HG02642 (cell line): ENCODE results near the gene FRMD6.
"Not testable (repeated sequence)": the region's sequence is repeated elsewhere in the genome, so short reads cannot be mapped to it uniquely, and the experiment has no call there.

Experiments used
- ATAC-seq: cut with Tn5 transposase; IDR thresholded peaks from one replicate; pipeline ENCODE4 v1.9.1; 2021; ENCODE audit warnings: mild to moderate bottlenecking; ENCODE audit not compliant: unreplicated experiment, poor library complexity

FRMD6 gene

GRCh38 chr14:51715742-51716141, 64.0 kb downstream of the FRMD6 start:
- ATAC-seq, result no peak

- no peak for ATAC-seq
Measured at GRCh38 chr14:51716610-51717009, 64.9 kb downstream of the FRMD6 start.

- ATAC-seq, result no peak
Measured at GRCh38 chr14:51717766-51718165, 66.1 kb downstream of the FRMD6 start.

DNA sequence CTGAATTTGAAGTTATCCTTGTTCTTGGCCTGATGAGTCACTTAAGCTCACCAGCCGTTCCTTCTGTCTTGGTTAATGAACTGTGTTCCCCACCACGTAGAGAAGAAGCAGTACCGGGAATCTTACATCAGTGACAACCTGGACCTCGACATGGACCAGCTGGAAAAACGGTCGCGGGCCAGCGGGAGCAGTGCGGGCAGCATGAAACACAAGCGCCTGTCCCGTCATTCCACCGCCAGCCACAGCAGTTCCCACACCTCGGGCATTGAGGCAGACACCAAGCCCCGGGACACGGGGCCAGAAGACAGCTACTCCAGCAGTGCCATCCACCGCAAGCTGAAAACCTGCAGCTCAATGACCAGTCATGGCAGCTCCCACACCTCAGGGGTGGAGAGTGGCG, 68.2 kb downstream of the FRMD6 start:
- no peak for ATAC-seq

DNA sequence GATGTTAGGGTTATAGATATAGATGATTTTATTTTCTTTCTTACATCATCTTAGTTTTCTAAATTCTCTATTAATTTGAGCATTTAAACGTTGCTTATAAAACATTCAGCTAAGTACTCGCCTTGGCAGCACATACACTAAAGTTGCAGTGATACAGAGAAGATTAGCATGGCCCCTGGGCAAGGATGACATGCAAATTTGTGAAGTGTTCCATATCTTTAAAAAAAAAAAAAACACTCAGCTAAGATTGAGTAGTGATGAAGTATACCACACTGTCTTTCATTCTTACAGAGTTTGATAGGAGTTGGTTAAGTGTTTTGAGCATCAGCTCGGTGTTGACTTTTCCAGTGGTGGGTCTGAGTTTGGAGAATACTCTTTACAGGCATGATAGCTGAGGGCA, 72.3 kb downstream of the FRMD6 start:
- no peak for ATAC-seq

GRCh38 chr14:51724650-51725049, 72.9 kb downstream of the FRMD6 start:
- ATAC-seq, result no peak

DNA sequence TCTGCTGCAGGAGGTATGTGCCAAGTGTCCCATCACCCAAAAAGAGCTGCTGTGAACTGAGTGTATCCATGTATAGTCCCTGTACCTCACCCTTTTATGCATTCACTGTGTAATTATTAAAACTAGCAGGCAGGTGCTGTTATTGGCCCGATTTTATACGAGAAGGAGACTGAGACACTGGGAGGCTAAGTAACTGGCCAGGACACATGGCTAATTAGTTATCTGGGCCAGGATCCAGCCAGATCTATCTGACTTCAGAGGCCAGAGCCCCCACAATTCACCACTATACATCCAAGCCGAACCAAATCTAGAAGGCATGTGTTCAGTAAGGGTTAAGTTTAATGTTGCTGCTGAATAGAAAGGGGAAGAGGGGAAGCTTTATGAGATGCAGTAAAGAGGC, 73.4 kb downstream of the FRMD6 start:
- ATAC-seq, result no peak

GRCh38 chr14:51726166-51726899, 74.6 kb downstream of the FRMD6 start:
- no peak for ATAC-seq

- no peak for ATAC-seq
Measured at GRCh38 chr14:51727526-51727925, 75.8 kb downstream of the FRMD6 start.

DNA sequence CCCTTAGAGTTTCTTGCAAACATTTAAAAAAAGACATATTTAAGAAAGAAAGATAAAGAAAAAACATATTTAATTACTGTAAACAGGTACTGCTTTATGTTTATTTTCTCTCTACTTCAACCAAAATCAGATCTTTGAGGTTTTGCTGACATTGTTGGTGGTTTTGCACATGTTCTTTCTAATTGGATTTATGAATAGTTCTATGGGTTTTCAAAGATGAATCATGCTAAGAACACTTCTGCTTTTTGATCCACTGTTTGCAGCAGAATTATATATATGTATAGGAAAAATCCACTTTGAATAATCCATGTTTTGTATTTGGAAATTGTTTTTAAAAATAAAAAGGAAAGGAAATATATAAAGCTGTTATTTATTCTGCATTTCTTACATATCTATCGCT, 78.4 kb downstream of the FRMD6 start:
- no peak for ATAC-seq

DNA sequence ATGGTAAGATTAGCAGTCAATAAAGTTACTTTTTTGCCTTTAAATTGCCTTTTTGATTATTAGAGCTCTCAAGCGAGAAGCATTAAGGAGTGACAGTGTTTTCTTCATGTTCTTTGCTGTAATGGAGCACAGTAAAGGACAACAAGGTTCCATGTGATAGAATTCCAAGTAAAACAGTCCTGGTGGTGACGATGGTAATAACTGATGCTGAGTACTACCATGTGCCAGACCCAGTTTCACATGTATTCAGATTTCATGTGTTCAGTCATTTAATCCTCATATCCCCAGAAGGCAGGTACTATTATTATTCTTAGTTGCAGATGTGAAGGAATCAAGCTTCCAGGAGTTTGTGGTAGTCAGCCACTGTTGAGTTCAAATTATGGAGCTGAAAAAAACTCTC, 79.0 kb downstream of the FRMD6 start:
- no peak for ATAC-seq

- no peak for ATAC-seq
Measured at GRCh38 chr14:51732494-51733112, 80.9 kb downstream of the FRMD6 start.

DNA sequence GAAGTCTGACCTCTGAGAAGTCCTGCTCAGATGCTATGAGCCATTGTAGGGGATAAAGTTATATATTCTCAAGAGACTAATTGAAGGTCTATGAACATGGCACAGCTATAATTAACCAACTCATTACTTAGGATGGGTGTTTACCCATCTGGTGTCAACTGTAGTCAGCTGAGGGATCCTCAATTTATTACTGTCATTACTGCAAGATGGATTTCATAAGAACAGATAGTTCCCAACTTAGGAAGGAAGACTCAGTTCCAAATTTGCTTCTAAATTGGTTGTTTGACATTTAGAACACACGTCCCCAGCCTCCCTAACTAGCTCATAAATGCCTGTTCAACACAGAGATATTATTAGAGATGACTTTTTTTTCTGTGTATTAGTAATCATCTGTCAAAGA, 81.4 kb downstream of the FRMD6 start:
- no peak for ATAC-seq

DNA sequence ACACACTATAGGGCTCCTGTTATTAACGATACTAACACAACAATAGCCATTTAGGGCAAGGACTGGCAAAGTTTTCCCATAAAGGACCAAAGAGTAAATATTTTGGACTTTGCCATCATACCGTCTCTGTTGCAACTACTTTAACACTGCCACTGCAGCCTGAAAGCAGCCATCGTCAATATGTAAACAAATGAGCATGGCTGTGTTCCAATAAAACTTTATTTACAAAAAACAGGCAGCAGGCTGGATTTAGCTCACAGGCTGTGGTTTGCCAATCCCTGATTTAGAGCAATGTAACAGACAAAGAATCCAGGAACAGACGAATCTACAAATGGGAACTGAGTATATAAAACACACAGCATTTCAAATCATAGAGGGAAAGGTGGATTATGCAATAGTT, 84.1 kb downstream of the FRMD6 start:
- ATAC-seq, result no peak

- no peak for ATAC-seq
Measured at GRCh38 chr14:51738754-51739153, 87.0 kb downstream of the FRMD6 start.

GRCh38 chr14:51743588-51744000, 91.9 kb downstream of the FRMD6 start:
- ATAC-seq, result no peak

- ATAC-seq, result no peak
Measured at GRCh38 chr14:51744372-51745130, 92.8 kb downstream of the FRMD6 start.

DNA sequence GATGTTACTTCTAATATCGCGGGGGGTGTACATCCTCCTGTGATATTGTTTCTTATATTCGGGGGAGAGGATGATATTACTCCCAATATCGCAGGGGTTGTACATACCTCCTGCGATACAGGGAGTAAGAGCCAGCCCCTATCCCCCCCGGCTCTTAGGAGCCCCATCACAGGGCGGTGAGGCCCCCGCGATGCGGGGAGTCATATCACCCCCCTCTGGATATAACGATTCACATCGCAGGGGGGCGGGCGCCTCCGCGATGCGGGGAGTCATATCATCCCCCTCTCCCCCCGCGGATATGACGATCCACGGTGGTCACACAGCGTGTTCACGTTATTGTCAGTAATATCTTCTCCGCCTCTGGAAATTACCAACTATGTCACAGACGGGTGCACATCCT, 95.1 kb downstream of the FRMD6 start:
- ATAC-seq, result not testable (repeated sequence)

- ATAC-seq, result no peak
Measured at GRCh38 chr14:51750542-51750941, 98.8 kb downstream of the FRMD6 start.

DNA sequence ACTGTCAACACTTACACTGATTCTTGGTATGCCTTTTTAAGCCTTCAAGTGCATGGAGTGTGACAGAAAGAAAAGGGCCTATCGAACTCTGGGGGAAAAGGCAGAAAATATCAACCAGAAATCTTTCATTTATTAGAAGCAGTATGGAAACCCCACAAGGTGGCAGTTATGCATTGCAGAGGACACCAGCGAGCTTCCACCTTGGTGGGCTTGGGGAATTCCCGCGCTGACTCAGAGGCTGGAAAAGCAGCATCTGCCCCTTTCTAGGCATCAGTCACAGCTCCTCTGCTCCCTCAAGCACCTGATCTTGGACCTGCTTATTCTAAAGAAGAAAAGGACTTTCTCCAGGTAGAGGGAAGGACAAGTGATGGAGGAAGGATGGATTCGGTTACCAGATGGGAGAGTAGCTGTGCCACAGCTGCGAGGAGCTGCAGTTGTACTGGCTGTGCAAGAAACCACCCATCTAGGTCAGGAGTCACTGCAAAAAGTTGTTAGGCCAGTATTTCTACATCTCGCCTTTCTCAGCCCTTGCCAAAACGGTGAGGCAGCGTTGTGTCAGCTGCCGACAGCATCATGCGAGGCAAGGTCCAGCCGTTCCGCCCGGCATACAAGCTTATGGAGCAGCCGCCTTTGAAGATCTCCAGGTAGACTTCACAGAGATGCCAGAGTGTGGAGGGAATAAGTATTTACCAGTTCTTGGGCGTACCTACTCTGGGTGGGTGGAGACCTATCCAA, 100.1 kb downstream of the FRMD6 start:
- not testable (repeated sequence) for ATAC-seq

DNA sequence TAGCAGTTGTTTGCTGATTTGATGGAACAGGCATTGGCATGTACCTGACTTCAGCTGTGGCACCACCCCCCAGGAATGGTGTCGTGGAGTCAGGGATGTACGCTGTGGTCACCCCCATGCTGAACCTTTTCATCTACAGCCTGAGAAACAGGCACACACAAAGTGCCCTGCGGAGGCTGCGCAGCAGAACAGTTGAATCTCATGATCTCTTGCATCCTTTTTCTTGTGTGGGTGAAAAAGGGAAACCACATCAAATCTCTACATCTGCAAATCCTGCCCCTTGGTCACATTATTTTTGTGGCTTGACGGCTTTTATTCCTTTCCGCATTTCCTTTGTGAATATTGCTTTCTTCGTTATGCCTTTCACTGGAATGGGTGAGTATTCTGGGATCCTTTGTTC, 106.0 kb downstream of the FRMD6 start:
- ATAC-seq, result not testable (repeated sequence)
